SK-N-SH (cell line): ENCODE data around the gene UBXN10. TPM values are rescaled to one million over a fixed set of nuclear protein-coding genes. Genes with fewer than 3 reads are reported as not detected.

Source experiments
- CTCF ChIA-PET: fragments of 300-600, 350-600 bp; formaldehyde crosslinking; extraction: SDS; loops from one replicate; lab custom pipeline; 2021; lab: Yijun Ruan, JAX
- POLR2A ChIA-PET: fragments of 350-600 bp; sonication (Branson Sonifier 250); formaldehyde crosslinking; extraction: SDS; loops from one replicate; lab custom pipeline; 2020; ENCODE audit warnings: antibody characterized with exemption, inconsistent platforms; lab: Yijun Ruan, JAX
- DNase-seq: peaks from one replicate; pipeline ENCODE4 v3.0.0; 2012
- H2AFZ ChIP-seq: fragments of 200-600 bp; sonication (generic); 2 replicates; pipeline ENCODE4 v1.8.1; 2016; ENCODE audit warnings: antibody characterized with exemption, mild to moderate bottlenecking, low read depth
- H3F3A ChIP-seq: fragments of 200-600 bp; sonication (generic); replicated peaks from 2 replicates; pipeline ENCODE3; 2016; ENCODE audit warnings: antibody characterized with exemption, mild to moderate bottlenecking; ENCODE audit not compliant: insufficient read depth
- H3K27ac ChIP-seq, 2 experiments: fragments of 200-500 bp in 1 of 2; fragments of 200-600 bp in 1 of 2; sonication (Bioruptor generic) in 1 of 2; sonication (generic), shearing (Covaris generic) in 1 of 2; 2 replicates each; pipeline versions ENCODE4 v1.5.1 to v1.6.1; 2014 to 2016; ENCODE audit warnings: low read depth in 2 of 2, inconsistent platforms in 1 of 2, low read length in 1 of 2, mild to moderate bottlenecking in 1 of 2, mixed read lengths in 1 of 2
- H3K27me3 ChIP-seq: fragments of 200-600 bp; sonication (generic), shearing (Covaris generic); 2 replicates; pipeline ENCODE4 v1.6.1; 2016; ENCODE audit warnings: mixed run types; ENCODE audit not compliant: insufficient read depth
- H3K36me3 ChIP-seq, 2 experiments: fragments of 200-500 bp in 1 of 2; fragments of 200-600 bp in 1 of 2; sonication (Bioruptor generic) in 1 of 2; sonication (generic) in 1 of 2; replicated peaks in 1 of 2; 2 replicates each; pipeline versions ENCODE3 to v1.5.1; 2014 to 2016; ENCODE audit warnings: low read length in 1 of 2, mild to moderate bottlenecking in 1 of 2; ENCODE audit not compliant: insufficient read depth in 2 of 2, control insufficient read depth in 1 of 2
- H3K4me1 ChIP-seq, 2 experiments: fragments of 200-500 bp in 1 of 2; fragments of 200-600 bp in 1 of 2; sonication (Bioruptor generic) in 1 of 2; sonication (generic), shearing (Covaris generic) in 1 of 2; 2 replicates each; pipeline versions ENCODE4 v1.5.1 to v1.6.1; 2014 to 2016; ENCODE audit warnings: low read depth in 1 of 2, low read length in 1 of 2, mixed run types in 1 of 2; ENCODE audit not compliant: insufficient read depth in 2 of 2, control insufficient read depth in 1 of 2
- H3K4me2 ChIP-seq: fragments of 200-600 bp; sonication (generic), shearing (Covaris generic); 2 replicates; pipeline ENCODE4 v1.6.1; 2017; ENCODE audit warnings: mixed run types
- H3K4me3 ChIP-seq, 2 experiments: fragments of 200-500 bp in 1 of 2; fragments of 200-600 bp in 1 of 2; sonication (Bioruptor generic) in 1 of 2; sonication (generic), shearing (Covaris generic) in 1 of 2; 2 replicates each; pipeline versions ENCODE4 v1.5.1 to v1.8.1; 2014 to 2016; ENCODE audit warnings: low read depth in 2 of 2, inconsistent platforms in 1 of 2, low read length in 1 of 2, mild to moderate bottlenecking in 1 of 2, mixed read lengths in 1 of 2, moderate library complexity in 1 of 2
- H3K79me2 ChIP-seq: fragments of 200-600 bp; sonication (generic); 2 replicates; pipeline ENCODE4 v1.8.1; 2017; ENCODE audit warnings: mild to moderate bottlenecking; ENCODE audit not compliant: insufficient read depth
- H3K9ac ChIP-seq: fragments of 200-600 bp; sonication (generic); 2 replicates; pipeline ENCODE4 v1.6.1; 2017; ENCODE audit warnings: mixed run types
- H3K9me2 ChIP-seq: fragments of 200-600 bp; sonication (generic); 2 replicates; pipeline ENCODE4 v1.6.1; 2017; ENCODE audit warnings: mixed run types
- H3K9me3 ChIP-seq: fragments of 200-600 bp; sonication (generic); 2 replicates; pipeline ENCODE4 v1.6.1; 2017; ENCODE audit warnings: mixed run types, mild to moderate bottlenecking, moderate library complexity
- H4K20me1 ChIP-seq: fragments of 200-600 bp; sonication (generic); 2 replicates; pipeline ENCODE4 v1.6.1; 2017; ENCODE audit warnings: mild to moderate bottlenecking, mixed run types; ENCODE audit not compliant: insufficient read depth
- CHD2 ChIP-seq: fragments of 150-350 bp; IDR thresholded peaks from 2 replicates; pipeline ENCODE4 v1.6.1; 2018; ENCODE audit warnings: low read length; ENCODE audit not compliant: partially characterized antibody
- ELF1 ChIP-seq: IDR thresholded peaks from 2 replicates; pipeline ENCODE4 v1.4.0; 2012
- EP300 ChIP-seq, 2 experiments: IDR thresholded peaks; 2 replicates each; pipeline versions ENCODE4 v1.4.0 to v1.6.1; 2012; ENCODE audit warnings: borderline replicate concordance in 1 of 2, low read depth in 1 of 2, low read length in 1 of 2
- FOXJ3 ChIP-seq: sonication (generic); formaldehyde crosslinking; IDR thresholded peaks from 2 replicates; pipeline ENCODE4 v1.5.1; 2020; ENCODE audit warnings: mild to moderate bottlenecking, missing genetic modification reagents
- GATA2 ChIP-seq: sonication (generic); formaldehyde crosslinking; IDR thresholded peaks from 2 replicates; pipeline ENCODE4 v1.5.0; 2020; ENCODE audit warnings: mild to moderate bottlenecking, missing genetic modification reagents
- MEF2A ChIP-seq: IDR thresholded peaks from 2 replicates; pipeline ENCODE4 v1.4.0; 2012; ENCODE audit warnings: low read depth, borderline replicate concordance
- NRF1 ChIP-seq: IDR thresholded peaks from 2 replicates; pipeline ENCODE4 v1.6.1; 2012; ENCODE audit warnings: low read depth, mild to moderate bottlenecking, low read length
- RAD21 ChIP-seq: IDR thresholded peaks from 2 replicates; pipeline ENCODE4 v1.6.1; 2012; ENCODE audit warnings: mild to moderate bottlenecking, low read length
- RXRA ChIP-seq: IDR thresholded peaks from 2 replicates; pipeline ENCODE4 v1.4.0; 2012; ENCODE audit warnings: low read depth, mild to moderate bottlenecking, borderline replicate concordance
- SIN3A ChIP-seq: IDR thresholded peaks from 2 replicates; pipeline ENCODE4 v1.6.1; 2012; ENCODE audit warnings: low read depth, mild to moderate bottlenecking, low read length, moderate library complexity, borderline replicate concordance
- SMC3 ChIP-seq: IDR thresholded peaks from 2 replicates; pipeline ENCODE4 v1.6.1; 2012; ENCODE audit warnings: low read depth, low read length, improper control_type of control experiment
- TEAD4 ChIP-seq: IDR thresholded peaks from 2 replicates; pipeline ENCODE4 v1.4.0; 2012; ENCODE audit warnings: mild to moderate bottlenecking, borderline replicate concordance; ENCODE audit not compliant: insufficient read depth
- YY1 ChIP-seq: IDR thresholded peaks from 2 replicates; pipeline ENCODE4 v1.4.0; 2012; ENCODE audit warnings: low read depth, mild to moderate bottlenecking
- WGBS: methylation state at CpG from one replicate; pipeline ENCODE4 v1.1.6; 2017; ENCODE audit warnings: low lambda C conversion rate; 5-methylcytosine and 5-hydroxymethylcytosine counted together
- polyA plus RNA-seq, 3 experiments: library from polyadenylated mRNA; depleted of rRNA; stranded (reverse); fragments of >200 nt; gene quantifications; 2 replicates each; pipeline ENCODE4 v1.2.3, GENCODE V29; 2012
- TF ChIP-seq, protein P1 (sequence below): fragments of 150-350 bp; IDR thresholded peaks from 2 replicates; pipeline ENCODE4 v1.6.1; 2016; ENCODE audit warnings: mild to moderate bottlenecking, low read depth, low read length
- TF ChIP-seq, protein P2 (sequence below): fragments of 200-600 bp; sonication (generic); IDR thresholded peaks from 2 replicates; pipeline ENCODE4 v1.6.1; 2017; ENCODE audit warnings: antibody characterized with exemption, mild to moderate bottlenecking, moderate library complexity
- TF ChIP-seq, protein P3 (sequence below): IDR thresholded peaks from 2 replicates; pipeline ENCODE4 v1.4.0; 2012; ENCODE audit warnings: low read depth, borderline replicate concordance
- TF ChIP-seq, protein P4 (sequence below): fragments of 150-350 bp; IDR thresholded peaks from 2 replicates; pipeline ENCODE4 v1.6.1; 2017; ENCODE audit warnings: antibody characterized with exemption, low read length, low read depth, borderline replicate concordance

UBXN10 gene
- polyA plus RNA-seq, 1 of the 3 experiments (the other 2 are of a cell fraction): not detected

DNA sequence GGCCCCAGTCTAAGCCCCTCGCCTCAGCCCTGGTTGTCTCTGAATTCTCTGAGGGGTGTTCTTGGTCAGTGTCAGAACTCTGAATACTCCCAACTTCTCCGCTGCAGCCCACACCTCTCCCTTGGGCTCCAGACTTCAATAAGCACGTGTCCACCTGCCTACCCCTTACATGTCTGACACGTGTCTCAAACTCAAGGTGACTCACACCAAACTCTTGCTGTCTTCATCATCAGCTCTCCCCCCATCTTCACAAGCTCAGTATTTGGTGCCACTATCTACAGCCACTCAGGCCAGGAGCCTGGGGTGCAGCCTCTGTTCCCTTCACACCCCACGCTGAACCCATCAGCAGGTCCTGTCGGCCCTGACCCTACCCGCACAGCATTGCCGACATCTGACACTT is 18.8 kb upstream of the UBXN10 start:
- H3K9me2 ChIP-seq: no peaks in the 10 kb centered on the region
- no peaks in the 10 kb centered on the region for H3K79me2 ChIP-seq
- H3F3A ChIP-seq: no peaks in the 10 kb centered on the region
- 49% methylated on average over 8 of the region's 8 CpGs for WGBS
- H3K36me3 ChIP-seq: no peaks in the 10 kb centered on the region
- no peak overlapping the region for H3K9ac ChIP-seq
- DNase-seq: no peak
- H3K27me3 ChIP-seq: no peaks in the 10 kb centered on the region; the same call in 1 of the 2 replicates
- H3K9me3 ChIP-seq: no peaks in the 10 kb centered on the region
- no peak overlapping the region for H2AFZ ChIP-seq
- H3K4me2 ChIP-seq: no peak overlapping the region
- ChIA-PET CTCF (interaction anchor here (1.2 to 8.5 kb wide), 6 partner anchors 15 to 264 kb away, joined by 3 to 75 read pairs (median 4); no protein-coding TSS in a partner anchor), POLR2A (interaction anchor here (0.6 kb wide), 1 partner anchor 13 kb away, joined by 3 read pairs; no protein-coding TSS in a partner anchor)
- H3K27ac ChIP-seq: no peak overlapping the region
- H4K20me1 ChIP-seq: no peaks in the 10 kb centered on the region
- TF ChIP-seq, protein P1, sequence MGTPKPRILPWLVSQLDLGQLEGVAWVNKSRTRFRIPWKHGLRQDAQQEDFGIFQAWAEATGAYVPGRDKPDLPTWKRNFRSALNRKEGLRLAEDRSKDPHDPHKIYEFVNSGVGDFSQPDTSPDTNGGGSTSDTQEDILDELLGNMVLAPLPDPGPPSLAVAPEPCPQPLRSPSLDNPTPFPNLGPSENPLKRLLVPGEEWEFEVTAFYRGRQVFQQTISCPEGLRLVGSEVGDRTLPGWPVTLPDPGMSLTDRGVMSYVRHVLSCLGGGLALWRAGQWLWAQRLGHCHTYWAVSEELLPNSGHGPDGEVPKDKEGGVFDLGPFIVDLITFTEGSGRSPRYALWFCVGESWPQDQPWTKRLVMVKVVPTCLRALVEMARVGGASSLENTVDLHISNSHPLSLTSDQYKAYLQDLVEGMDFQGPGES: no peak
- TF ChIP-seq EP300 (IDR thresholded peaks at IDR 0.05; ENCODE audit: borderline replicate concordance in 1 of 2, low read depth in 1 of 2, low read length in 1 of 2): no peak
- TF ChIP-seq FOXJ3 (CRISPR knock-in tag): no peak
- TF ChIP-seq, protein P2, sequence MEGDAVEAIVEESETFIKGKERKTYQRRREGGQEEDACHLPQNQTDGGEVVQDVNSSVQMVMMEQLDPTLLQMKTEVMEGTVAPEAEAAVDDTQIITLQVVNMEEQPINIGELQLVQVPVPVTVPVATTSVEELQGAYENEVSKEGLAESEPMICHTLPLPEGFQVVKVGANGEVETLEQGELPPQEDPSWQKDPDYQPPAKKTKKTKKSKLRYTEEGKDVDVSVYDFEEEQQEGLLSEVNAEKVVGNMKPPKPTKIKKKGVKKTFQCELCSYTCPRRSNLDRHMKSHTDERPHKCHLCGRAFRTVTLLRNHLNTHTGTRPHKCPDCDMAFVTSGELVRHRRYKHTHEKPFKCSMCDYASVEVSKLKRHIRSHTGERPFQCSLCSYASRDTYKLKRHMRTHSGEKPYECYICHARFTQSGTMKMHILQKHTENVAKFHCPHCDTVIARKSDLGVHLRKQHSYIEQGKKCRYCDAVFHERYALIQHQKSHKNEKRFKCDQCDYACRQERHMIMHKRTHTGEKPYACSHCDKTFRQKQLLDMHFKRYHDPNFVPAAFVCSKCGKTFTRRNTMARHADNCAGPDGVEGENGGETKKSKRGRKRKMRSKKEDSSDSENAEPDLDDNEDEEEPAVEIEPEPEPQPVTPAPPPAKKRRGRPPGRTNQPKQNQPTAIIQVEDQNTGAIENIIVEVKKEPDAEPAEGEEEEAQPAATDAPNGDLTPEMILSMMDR: no peak
- TF ChIP-seq CHD2: no peak
- no peak for TF ChIP-seq YY1
- no peak for TF ChIP-seq GATA2 (CRISPR knock-in tag)
- no peak for TF ChIP-seq RAD21
- TF ChIP-seq SIN3A: no peak
- no peak for TF ChIP-seq ELF1
- no peak for TF ChIP-seq SMC3
- TF ChIP-seq, protein P3, sequence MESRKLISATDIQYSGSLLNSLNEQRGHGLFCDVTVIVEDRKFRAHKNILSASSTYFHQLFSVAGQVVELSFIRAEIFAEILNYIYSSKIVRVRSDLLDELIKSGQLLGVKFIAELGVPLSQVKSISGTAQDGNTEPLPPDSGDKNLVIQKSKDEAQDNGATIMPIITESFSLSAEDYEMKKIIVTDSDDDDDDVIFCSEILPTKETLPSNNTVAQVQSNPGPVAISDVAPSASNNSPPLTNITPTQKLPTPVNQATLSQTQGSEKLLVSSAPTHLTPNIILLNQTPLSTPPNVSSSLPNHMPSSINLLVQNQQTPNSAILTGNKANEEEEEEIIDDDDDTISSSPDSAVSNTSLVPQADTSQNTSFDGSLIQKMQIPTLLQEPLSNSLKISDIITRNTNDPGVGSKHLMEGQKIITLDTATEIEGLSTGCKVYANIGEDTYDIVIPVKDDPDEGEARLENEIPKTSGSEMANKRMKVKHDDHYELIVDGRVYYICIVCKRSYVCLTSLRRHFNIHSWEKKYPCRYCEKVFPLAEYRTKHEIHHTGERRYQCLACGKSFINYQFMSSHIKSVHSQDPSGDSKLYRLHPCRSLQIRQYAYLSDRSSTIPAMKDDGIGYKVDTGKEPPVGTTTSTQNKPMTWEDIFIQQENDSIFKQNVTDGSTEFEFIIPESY: no peak
- no peak for TF ChIP-seq NRF1
- no peak for TF ChIP-seq MEF2A
- TF ChIP-seq, protein P4, sequence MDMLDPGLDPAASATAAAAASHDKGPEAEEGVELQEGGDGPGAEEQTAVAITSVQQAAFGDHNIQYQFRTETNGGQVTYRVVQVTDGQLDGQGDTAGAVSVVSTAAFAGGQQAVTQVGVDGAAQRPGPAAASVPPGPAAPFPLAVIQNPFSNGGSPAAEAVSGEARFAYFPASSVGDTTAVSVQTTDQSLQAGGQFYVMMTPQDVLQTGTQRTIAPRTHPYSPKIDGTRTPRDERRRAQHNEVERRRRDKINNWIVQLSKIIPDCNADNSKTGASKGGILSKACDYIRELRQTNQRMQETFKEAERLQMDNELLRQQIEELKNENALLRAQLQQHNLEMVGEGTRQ: no peak
- no peak for TF ChIP-seq TEAD4
- TF ChIP-seq RXRA: no peak
- no peak overlapping the region for H3K4me3 ChIP-seq
- H3K4me1 ChIP-seq: no peaks in the 10 kb centered on the region; a peak in 1 of 4 replicates
